HG03432 (cell line): ENCODE results near the gene HMGCS1.
A peak's percentile ranks its signal among the peaks of the same experiment; 100 is the strongest.
"Not testable (repeated sequence)": the region's sequence is repeated elsewhere in the genome, so short reads cannot be mapped to it uniquely, and the experiment has no call there.

Experiments
- ATAC-seq: cut with Tn5 transposase; IDR thresholded peaks from one replicate; pipeline ENCODE4 v1.9.1; 2021; ENCODE audit warnings: mild to moderate bottlenecking, moderate library complexity; ENCODE audit not compliant: unreplicated experiment

HMGCS1 gene

DNA sequence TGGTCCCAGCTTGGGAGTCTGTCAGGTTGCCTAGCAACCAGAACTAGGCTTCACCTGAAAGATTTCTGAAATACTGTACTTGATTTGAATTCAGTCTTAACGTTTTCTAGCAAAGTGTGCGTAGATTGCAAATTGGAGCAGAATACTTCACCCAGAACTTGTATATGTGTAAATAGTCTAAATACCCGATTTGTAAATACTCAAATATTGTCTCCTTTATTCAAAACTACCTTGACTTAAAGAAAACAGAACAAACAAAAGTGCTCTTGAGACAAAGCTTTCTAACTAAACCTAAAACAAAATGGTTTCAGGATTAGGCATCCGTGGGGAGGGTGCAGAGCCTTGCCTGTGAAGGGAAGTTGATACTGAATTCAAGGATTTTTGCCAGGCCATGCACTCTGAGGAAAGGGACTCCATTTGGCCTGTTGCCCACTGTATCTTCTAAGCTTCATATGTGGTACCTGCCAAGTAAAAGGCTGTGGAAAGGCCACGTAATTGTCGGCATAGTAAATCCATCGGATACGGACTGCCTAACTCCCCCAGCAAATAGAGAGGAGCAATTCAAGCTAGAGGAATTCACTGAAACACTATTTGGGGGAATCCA lies 744 bp upstream of the HMGCS1 start:
- ATAC-seq, result no peak

DNA sequence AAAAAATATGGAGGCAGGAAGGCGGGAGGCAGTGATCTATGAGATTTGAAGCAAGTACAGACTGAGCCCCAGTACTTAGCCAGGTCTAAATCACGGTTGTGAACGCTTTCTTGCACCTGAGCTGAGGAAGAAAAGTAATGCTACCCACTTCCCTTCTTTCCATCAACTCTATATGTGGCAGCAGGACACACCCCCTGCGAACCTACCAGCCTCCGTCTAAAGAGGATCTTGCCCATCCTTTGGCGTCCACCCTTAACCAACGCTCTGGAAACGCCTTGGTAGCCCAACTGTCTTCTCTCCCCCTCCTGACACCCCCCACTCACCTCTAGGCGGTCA lies 545 bp downstream of the HMGCS1 start:
- peak; percentile 1 for ATAC-seq

DNA sequence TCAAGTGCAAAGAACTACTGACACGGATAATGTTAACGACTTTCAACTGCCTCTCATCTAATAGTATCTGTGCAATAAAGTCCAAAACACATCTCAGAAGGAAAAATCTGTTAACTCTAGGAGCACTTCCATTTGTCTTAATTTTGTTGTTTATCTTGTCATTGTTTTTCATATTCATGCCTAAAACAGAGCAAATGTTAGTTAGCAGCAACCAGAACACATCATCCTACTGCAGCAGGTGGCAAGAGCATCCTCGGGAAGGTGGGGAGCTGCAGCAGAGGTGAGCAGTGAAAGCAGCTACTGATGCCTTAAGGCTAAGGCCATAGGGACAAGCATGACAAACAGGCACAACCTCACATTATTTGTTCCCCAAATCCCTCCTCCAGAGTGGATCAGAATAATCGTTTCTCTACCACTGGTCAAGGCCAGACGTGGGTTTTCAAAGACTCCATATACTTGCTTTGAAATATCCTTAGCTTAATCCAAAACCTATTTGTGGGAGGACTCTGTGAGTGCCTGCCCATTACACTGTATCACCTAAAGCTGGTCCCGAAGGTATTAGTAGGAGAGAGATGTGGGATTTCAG lies 1.0 kb downstream of the HMGCS1 start:
- no peak for ATAC-seq

DNA sequence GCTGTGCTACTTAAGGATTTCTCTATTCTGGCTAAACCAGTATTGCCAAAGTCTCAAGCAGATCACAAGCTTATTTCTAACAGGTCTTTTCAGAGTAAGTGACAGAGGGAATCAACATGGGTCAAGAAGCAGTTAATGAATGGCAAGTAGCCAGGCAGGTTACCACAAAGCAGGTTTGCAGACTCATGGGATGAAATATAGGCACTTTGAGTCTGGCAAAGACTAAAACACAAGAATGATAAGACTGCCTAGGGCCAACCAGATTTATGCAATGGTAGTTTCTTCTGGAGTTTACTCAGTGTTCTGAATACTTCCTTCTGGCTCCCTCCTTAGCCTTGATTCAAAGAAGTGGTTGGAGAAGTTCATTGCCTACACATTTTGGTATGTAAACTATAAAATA lies 3.6 kb downstream of the HMGCS1 start:
- no peak for ATAC-seq

- no peak for ATAC-seq
Observed at GRCh38 chr5:43309122-43309521, 4.1 kb downstream of the HMGCS1 start.

GRCh38 chr5:43306954-43307353 lies 6.3 kb downstream of the HMGCS1 start:
- ATAC-seq, result not testable (repeated sequence)

DNA sequence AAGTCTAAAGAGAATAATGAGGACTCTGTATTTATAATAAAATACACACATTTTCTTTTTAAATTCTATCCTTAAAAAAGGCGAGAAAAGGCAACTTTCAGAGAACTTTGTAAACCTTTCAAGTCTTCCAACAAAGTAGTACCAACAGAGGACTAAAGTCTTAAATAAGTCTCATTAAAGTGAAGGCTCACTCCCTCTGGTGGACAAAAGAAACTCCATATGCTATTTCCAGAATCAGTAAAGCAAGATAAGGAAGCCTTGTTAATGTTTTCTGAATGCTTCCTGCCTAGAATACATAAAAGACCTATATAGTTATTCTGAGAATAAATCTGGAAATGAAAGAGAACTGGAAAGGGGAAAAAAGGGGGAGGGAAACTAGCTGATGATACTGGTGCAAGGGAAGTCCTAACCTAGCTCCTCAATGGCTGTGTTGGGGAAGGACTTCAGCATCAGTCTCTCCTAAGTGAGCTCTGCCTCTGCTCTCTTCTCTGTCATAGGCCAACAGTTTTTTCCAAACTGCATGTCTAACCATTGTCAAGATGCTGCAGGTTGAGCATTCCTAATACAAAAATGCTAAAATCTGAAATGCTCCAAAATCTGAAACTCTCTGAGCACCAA lies 7.2 kb downstream of the HMGCS1 start:
- peak; percentile 64 for ATAC-seq

GRCh38 chr5:43304525-43304924 lies 8.7 kb downstream of the HMGCS1 start:
- no peak for ATAC-seq

GRCh38 chr5:43303242-43303641 lies 10.0 kb downstream of the HMGCS1 start:
- ATAC-seq, result no peak

- no peak for ATAC-seq
Observed at GRCh38 chr5:43302481-43302880, 10.7 kb downstream of the HMGCS1 start.

GRCh38 chr5:43301653-43302091 lies 11.5 kb downstream of the HMGCS1 start:
- no peak for ATAC-seq

- no peak for ATAC-seq
Observed at GRCh38 chr5:43300112-43300511, 13.1 kb downstream of the HMGCS1 start.

DNA sequence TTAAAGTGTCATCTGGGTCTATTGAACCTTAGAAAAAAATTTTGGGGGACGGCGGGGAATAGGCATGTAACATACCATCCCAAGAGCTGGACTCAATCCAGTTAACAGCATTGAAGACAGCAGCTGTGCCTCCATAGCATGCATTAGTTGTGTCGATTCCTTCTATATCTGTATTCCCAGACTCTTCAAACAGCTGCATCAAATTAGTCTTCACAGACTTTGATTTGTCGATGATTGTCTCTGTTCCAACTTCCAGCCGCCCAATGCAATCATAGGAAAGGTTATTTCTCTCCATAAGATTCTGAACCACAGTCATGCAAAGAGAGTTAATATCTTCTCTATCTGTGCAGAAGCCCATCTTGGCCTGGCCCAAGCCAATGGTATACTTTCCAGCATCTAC lies 14.8 kb downstream of the HMGCS1 start:
- ATAC-seq, result no peak

GRCh38 chr5:43296835-43297234 lies 16.4 kb downstream of the HMGCS1 start:
- no peak for ATAC-seq

DNA sequence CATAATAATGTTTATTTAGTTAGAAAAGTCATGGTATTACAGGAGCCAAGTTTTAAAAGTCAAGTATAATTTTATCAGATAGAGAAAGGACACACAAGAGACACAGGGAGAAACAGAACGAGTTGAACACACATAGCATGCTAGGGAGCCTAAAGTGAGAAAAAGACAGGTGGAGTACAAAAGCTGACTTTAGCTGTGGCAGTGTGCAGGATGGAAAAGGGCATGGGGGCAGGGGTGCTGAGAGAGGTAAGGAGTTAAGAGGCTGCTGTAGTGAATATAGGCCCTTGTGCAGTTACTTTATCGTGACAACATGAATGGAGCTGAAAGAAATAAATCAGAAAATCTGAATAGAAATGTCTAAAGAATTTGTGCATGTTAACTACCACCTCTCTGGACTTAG lies 18.0 kb downstream of the HMGCS1 start:
- no peak for ATAC-seq

GRCh38 chr5:43294226-43294625 lies 19.0 kb downstream of the HMGCS1 start:
- no peak for ATAC-seq

DNA sequence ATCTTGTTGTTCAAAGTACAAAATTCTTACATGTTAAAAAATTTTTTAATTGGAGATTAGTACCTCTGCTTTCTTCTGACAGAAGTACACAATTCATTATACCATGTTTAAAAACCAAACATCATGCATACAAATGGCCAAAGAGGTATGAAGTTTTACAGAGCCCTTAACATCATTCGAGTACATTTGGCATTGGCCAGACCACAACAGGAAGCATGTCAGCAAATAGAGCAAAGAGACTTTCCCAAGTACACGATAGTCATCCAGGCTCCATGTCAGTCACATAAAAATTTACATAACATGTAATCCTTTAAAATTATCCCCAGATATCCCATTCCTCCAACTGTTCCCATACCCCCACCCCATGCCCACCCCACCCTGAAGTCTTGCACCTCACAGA lies 22.5 kb downstream of the HMGCS1 start:
- ATAC-seq, result no peak

DNA sequence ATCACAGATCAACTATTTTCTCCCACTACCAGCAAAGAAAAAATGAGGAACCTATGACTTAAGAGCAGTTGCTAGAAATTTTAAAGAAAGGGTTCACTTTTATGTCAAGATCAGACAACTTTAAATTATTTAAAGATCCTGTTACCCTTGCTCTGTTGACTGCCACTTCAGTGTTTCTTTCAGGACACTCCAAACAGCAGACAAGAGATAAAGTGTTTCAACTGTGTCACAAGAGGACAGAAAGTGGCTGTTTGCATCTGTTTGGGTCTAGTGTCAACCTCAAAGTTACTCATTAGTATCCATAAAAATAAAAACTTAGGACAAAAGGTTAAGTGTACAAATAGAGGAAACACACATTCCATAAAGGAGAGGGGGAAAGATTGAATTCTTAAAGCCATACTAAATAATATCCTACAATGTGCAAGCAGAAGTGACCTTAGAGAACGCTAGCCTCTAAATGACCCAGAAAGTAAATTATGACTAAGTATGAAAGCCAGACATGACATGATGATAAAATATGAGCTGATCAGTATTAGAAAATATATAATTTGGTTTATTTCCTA lies 24.9 kb downstream of the HMGCS1 start:
- no peak for ATAC-seq

DNA sequence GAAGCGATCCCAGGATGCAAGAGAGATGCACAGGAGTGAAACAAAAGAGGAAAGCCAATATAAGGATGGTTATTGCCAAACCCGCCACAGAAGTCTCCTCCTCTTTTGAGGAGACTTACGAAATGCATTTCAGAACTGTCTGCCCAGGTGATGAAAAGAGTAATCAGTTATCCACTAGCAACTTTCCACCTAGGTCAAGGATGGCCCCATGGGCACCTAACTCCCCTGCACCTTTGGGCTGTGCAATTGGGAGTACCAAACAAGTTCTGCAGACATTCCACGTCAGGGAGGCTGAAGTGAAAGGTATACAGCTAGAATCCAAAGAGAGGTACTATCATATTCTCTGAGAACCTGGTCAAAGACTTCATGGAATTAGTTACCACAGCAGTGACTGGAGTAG lies 25.7 kb downstream of the HMGCS1 start:
- ATAC-seq, result no peak

DNA sequence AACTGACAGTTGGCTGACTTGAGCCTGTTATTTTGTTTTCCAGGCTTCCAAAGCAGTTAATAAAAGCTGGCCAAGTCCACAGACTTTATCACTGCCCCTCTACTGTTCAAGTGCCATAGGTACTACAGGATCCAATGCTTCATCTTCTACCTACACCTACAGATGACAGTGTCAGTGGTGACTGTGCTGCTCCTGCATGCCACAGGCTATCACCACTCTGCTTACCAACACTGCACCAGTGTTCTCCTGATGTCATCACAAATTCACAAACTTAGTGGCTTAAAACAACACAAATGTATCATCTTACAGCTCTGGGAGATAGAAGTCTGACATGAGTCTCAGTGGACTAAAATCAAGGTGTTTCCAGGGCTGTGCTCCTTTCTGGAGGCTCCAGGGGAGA lies 26.6 kb downstream of the HMGCS1 start:
- peak; percentile 41 for ATAC-seq

DNA sequence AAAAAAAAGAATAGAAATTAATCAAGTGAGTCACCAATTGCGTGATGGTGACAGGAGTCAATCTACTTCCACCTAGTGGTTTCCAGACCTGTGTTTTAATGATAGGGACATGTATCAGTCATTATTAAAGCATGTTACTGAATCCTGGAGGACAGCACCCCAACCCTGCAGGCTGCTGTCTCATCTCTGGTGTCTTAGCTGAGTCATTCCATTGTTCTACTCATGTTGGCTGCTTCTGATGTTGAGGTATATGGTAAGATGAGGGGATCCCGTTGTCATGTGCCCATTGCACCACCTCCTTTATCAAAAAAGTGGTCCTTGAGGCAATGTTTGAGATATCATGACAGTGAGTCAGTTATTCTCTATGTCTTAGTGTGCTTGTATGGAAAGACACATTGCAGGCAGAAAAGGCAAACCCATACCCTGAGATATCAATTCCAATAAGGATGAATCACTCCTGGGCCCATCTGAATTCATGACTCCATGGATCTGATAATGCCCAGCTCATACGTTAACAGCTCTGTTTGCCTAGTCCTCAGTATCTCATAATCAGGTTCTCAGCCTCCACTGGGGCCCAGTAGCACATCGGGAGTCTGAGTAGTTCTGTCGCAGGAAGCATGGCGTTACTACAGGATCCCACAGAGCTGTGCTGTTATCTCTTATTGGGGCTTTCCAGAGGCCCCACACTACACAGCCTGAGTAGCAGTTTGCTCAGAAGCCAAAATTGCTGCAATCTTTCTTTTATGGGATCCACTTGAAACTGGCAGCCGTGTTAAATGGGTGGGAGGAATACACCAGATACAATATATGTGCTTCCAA lies 31.2 kb downstream of the HMGCS1 start:
- ATAC-seq, result no peak
